Activated gamma-delta T cell (primary cell): ENCODE measurements around the gene BMP10.

Experiments used
- DNase-seq: peaks from one replicate; lab custom pipeline; 2025; lab: John Stamatoyannopoulos, UW

Gene BMP10

GRCh38 chr2:68850524-68850923, 20.7 kb downstream of the BMP10 start:
- DNase-seq, result no peak

GRCh38 chr2:68849579-68850030, 21.6 kb downstream of the BMP10 start:
- no peak for DNase-seq

GRCh38 chr2:68847751-68848150, 23.4 kb downstream of the BMP10 start:
- DNase-seq, result no peak

GRCh38 chr2:68846091-68846490, 25.1 kb downstream of the BMP10 start:
- DNase-seq, result no peak

GRCh38 chr2:68845043-68845442, 26.2 kb downstream of the BMP10 start:
- no peak for DNase-seq

- no peak for DNase-seq
Measured at GRCh38 chr2:68839260-68839833, 31.9 kb downstream of the BMP10 start.

- no peak for DNase-seq
Measured at GRCh38 chr2:68838641-68839040, 32.6 kb downstream of the BMP10 start.

- DNase-seq, result no peak
Measured at GRCh38 chr2:68837861-68838341, 33.3 kb downstream of the BMP10 start.

GRCh38 chr2:68837164-68837860, 33.9 kb downstream of the BMP10 start:
- DNase-seq, result no peak

- DNase-seq, result no peak
Measured at GRCh38 chr2:68835621-68836020, 35.6 kb downstream of the BMP10 start.

- no peak for DNase-seq
Measured at GRCh38 chr2:68834737-68835376, 36.3 kb downstream of the BMP10 start.

- no peak for DNase-seq
Measured at GRCh38 chr2:68833162-68833561, 38.0 kb downstream of the BMP10 start.

GRCh38 chr2:68832233-68832869, 38.8 kb downstream of the BMP10 start:
- DNase-seq, result no peak

- no peak for DNase-seq
Measured at GRCh38 chr2:68831686-68832232, 39.4 kb downstream of the BMP10 start.

GRCh38 chr2:68829749-68830148, 41.4 kb downstream of the BMP10 start:
- no peak for DNase-seq

GRCh38 chr2:68828887-68829708, 42.1 kb downstream of the BMP10 start:
- DNase-seq, result no peak

- no peak for DNase-seq
Measured at GRCh38 chr2:68827666-68828065, 43.5 kb downstream of the BMP10 start.

- no peak for DNase-seq
Measured at GRCh38 chr2:68825866-68826265, 45.3 kb downstream of the BMP10 start.

- no peak for DNase-seq
Measured at GRCh38 chr2:68824831-68825230, 46.4 kb downstream of the BMP10 start.

GRCh38 chr2:68822207-68822872, 48.9 kb downstream of the BMP10 start:
- DNase-seq, result no peak

GRCh38 chr2:68819556-68819955, 51.6 kb downstream of the BMP10 start:
- DNase-seq, result no peak
